HG03460 (cell line): ENCODE data around the gene MARCO.
"Not testable (repeated sequence)": the region's sequence is repeated elsewhere in the genome, so short reads cannot be mapped to it uniquely, and the experiment has no call there.

Experiments used
- ATAC-seq: cut with Tn5 transposase; IDR thresholded peaks from one replicate; pipeline ENCODE4 v1.9.1; 2021; ENCODE audit not compliant: unreplicated experiment

The MARCO gene

DNA sequence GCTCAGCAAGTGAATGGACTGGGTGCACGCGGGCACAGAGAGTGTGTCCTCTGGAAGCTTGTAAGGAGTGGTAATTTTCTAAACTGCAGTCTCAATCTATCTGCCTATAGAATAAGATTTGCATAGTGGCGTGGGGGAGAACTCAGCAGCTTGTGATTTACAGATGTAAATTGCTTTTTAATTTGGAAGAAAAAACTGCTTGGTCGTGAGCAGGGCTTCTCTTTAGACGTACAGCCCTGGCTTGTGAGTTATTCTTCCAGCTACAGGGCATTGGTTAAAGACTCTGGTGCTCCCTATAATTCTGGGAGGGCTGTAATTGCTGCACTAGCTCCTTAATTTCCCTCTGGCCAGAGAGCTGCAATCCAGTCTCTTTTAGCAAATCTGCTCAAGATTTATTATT lies 84.9 kb downstream of the MARCO start:
- ATAC-seq: no peak

- no peak for ATAC-seq
These were observed 86.6 kb downstream of the MARCO start for GRCh38 chr2:119028327-119029174.

- ATAC-seq: no peak
These were observed 87.3 kb downstream of the MARCO start for GRCh38 chr2:119029297-119029696.

GRCh38 chr2:119037922-119038321 lies 95.9 kb downstream of the MARCO start:
- not testable (repeated sequence) for ATAC-seq

DNA sequence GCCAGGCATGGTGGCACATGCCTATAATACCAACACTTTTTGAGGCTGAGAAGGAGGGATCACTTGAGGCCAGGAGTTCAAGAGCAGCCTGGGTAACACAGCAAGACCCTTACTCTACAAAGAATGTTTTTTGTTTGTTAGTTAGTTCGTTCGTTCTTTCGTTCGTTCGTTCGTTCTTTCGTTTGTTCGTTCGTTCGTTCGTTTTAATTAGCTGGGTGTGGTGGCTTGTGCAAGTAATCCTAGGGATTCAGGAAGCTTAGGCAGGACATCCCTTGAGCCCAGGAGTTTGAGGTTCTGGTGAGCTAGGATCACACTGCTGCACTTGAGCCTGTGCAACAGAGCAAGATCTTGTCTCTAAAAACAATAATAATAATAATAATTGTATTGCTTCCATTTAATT lies 98.7 kb downstream of the MARCO start:
- no peak for ATAC-seq
